Stimulated activated CD8-positive, alpha-beta memory T cell treated with anti-CD3 and anti-CD28 coated beads, Interleukin-7, amount 100 ng/mL, for 48 hours (primary cell): ENCODE data around the gene RCAN2.

Experiments used
- DNase-seq, 2 donors: peaks; one replicate each; pipeline ENCODE4 v3.0.0-alpha.2; 2020; ENCODE audit warnings: low read depth in 1 of 2; ENCODE audit errors: extremely low read depth in 1 of 2

The RCAN2 gene

DNA sequence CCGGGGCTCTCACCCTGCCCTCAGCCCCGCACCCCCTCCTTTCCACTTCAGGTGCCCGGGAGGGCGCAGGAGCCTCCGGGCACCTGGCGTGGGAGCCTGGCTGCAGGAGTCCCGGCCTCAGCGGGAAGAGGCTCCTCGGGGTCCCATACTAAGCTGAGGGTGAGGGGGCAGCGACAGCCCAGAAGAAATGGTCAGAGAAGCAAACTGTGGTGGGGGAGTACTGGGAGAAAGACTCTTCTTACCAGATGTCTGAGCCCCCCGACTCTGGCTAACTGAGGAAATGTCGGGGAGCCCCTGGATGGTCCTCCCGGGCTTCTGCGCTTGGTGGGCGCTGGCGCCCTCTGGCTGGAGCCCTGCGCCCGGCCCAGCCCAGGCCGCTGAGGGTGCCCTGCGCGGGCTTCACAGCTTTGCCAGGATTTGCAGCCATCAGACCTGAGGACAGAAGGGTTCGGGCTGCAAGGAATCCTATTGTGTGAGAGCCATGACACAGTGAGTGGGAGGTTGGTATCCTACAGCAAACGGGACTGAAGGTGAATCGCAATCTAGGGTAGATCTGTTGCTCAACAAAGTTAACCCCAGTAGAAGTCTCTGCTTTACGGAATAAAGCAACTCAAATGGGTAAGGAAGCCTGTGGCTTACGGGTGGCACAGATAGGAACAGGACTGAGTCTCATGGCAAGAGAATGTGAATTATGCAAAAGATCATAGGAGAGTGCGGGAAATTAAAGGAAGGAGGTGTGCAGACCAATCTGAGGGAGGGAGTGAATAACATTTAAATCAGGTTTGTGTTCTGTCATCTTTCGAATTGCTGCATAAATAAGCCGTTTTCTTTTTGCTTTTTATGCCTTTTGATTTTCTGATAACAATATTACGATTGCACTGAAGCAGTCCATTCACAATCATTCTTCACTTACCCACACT is 639 bp upstream of the RCAN2 start:
- no peak for DNase-seq

DNA sequence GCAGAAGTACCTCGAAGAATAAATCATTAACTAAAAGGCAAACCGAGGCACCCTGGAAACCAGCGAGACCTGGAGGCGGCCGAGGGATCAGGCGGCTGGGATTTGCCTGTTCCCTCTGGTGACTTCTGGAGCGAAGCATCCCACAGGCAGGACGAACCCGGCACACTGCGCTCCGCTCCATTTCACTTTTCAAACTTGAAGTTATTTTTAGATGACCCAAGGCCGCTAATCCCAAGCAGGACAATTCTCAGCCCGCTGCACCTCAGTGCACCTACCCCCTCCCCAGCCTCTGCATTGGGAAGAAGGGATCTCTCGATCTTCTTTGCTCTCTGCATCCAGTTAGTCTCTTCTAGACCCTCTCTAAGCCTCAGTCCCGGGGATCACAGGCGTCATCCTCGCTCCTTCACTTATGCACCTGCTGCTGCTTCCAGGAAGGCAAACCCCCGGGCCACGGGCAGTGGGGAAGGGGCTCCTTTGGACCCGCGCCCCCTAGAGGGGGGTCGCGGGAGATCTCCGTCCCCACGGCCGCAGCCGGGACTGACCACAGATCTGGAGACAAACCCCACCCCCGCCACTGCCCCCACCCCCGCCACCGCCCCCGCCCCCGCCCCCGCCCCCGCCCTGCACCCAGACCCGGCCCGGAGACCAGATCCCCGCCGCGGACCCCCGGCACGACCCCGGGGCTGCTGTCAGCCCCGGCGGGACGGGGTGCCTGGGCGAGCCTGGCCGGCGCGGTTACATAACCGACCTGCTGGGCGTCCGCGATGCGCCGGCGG is 636 bp downstream of the RCAN2 start:
- DNase-seq, result no peak

DNA sequence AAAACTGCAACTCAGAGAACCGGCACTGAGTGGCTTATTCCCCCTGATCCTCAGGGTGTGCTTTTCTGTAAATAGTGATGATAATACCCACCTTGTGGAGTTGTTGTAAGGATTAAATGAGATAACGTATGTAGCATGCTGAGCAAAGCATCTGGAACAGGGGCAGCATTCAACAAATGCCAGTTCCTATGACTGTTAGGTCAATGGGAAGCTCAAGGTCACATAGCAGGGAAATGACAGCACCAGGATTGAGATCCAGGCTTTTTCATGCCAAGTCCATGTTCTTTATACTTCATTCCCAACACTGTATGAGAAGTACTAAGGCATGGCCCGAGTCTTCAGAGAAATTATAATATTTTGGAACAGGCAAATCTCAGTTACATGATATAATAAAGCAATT is 5.1 kb downstream of the RCAN2 start:
- DNase-seq, result no peak

GRCh38 chr6:46484081-46484820 is 7.0 kb downstream of the RCAN2 start:
- no peak for DNase-seq

DNA sequence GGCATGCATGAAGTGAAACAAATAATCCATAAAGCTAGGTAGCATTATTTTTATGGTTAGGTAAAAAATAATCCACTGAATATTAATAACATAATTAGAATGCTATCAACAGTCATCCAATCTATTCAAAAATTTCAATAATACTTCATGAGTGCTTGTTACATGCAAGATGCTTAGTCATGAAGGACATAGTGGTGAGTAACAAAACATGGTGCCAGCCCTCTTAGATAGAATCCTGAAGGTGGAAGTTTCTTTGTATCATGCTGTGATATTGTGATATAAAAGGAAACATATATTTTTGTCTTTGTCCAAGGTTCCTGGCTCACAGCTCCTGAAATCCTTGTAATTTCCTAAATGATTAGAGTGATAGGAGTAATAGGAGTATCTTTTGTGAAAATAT is 14.9 kb downstream of the RCAN2 start:
- no peak for DNase-seq

DNA sequence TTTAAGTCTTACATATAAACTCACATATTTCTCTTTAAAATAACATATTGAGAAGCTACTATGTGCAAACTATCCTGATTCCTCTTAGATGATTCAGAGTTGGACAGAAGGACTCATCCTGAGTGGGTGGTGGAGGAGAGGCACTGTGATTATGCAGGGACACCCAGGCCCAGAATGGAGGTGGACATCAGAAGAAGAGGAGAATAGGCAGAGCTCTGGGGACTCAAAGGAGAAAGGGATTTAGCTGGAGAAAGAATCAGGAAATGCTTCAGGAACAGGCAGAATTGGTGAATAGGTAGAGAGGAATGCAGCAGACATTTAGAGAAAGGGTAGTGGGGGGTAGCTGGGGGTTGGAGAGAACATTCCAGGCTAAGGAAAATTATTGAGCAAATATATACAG is 17.4 kb downstream of the RCAN2 start:
- no peak for DNase-seq

- DNase-seq, result no peak
Observed at GRCh38 chr6:46472243-46472642, 19.0 kb downstream of the RCAN2 start.

DNA sequence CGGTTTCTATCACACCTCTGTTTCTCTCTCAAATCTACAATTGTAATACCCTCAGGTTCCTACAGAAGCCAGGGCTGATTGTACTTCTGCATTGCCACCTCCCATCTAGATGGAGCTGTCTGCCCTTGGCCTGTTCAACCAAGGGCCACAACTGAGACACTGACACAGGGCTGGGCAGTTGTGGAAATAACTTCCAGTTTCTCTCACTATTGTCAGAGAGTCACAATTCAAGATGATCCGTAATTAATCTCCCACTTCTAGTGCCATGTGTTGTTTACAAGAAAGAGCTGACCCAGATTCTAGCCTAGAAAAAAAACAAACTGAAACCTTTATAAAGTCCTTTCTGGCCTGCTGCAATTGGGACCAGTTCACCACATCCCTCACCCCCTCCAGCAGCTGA is 22.2 kb downstream of the RCAN2 start:
- no peak for DNase-seq

GRCh38 chr6:46468403-46469010 is 22.7 kb downstream of the RCAN2 start:
- no peak for DNase-seq

DNA sequence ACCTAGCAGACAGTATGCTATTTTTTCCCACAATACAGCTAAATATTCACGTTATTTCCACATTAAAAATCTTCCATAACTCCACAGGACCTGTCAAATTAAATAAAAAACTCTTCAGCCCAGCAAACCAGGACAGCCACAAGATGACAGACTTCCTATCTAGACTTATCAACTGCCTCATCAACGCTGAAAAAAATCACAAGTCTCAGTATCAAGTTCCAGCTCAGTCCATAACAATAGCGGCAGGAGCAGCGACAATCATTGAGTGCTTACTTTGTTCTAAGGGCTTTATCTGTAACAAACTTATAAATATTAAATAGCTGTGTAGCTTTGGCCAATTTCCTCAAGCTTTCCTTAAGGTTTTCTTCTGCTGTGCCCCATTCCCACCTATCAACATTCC is 24.7 kb downstream of the RCAN2 start:
- no peak for DNase-seq

DNA sequence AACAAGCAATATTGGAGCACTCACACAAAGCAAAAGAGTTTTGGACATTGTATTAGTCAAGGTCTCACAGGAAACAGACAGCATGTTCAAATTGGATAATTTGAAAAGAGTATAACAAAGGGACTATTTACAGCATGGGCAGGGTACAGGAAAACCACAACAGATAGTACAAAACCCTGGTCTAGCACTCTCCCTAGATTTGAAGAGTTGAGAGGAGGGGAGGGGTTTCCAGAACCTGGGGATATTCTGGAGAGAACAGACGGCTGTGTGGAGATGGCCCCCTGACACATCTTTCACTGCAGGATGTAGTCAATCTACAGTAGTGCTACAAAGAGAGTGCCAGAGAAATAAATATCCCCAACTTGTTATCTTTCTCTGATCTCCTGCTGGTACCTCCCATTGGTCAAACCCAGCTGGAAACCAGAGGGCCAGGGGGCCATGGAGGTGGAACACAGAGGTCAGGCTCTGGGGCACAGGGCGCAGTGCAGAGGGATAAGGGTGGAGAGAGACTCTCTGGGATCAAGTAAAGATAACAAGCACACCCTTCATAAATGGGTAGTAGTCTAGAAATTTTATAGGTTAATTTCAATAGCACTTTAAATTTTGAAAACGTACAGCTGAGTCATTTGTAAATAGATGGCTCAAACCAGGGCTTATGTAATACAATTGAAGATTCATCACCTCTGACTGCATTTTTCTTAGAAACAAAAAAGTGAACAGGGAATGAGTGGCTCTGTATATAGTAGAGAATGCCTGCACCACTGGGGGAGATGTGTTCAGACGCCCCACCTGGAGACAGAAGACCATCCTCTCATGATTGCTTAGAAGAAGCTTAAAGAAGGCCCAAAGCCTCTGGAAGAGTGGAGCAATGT is 25.7 kb downstream of the RCAN2 start:
- no peak for DNase-seq

GRCh38 chr6:46456297-46456696 is 35.0 kb downstream of the RCAN2 start:
- DNase-seq, result no peak

DNA sequence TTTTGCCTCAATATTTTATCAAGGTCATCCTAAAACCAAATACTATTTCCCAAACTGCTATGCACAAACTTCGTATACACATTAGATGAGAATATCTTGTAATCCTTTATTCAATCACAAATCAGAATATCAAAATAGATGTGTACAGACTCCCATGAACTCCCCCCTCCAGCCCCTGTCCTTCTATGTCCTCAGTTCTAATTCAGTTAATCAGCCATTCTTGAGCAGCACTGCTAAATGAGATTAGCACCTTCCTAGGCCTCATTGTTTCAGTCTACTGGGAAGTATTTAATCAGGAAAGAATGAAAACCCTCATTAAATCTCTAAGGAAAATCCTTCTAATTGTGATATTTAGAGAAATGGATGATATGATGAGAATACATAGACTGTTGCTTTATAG is 36.6 kb downstream of the RCAN2 start:
- DNase-seq, result no peak

DNA sequence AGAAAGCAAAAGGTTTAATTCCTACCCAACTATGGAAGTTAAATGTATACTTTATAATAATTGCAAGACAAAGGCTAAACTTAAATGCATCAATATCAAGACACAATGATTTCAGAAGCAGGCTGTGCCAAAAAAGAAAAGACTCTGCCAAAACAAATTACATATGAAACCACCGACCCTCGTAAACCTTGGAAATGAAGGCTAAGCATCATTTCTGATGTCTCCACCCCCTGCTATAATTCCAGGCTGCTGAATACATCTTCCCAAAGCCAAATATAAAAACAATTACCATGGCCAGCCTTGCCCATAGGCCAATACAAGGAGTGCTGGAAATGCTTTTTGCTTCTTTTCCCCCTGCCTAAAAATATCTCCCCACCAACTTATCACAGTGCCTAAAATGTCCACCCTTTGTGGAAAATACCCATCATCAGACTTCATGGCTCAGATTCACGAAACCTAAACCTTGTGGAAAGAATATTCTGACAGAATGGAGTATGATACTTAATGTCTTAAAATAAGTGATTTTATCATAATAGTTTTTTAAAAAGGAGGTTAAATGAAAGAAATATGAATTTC is 37.4 kb downstream of the RCAN2 start:
- DNase-seq, result no peak

GRCh38 chr6:46453216-46453615 is 38.0 kb downstream of the RCAN2 start:
- no peak for DNase-seq

- no peak for DNase-seq
Observed at GRCh38 chr6:46452312-46452917, 38.8 kb downstream of the RCAN2 start.

- DNase-seq, result no peak
Observed at GRCh38 chr6:46451343-46451742, 39.9 kb downstream of the RCAN2 start.

GRCh38 chr6:46444772-46445454 is 46.3 kb downstream of the RCAN2 start:
- no peak for DNase-seq

- no peak for DNase-seq
Observed at GRCh38 chr6:46443623-46444022, 47.6 kb downstream of the RCAN2 start.
